HepG2 (cell line): ENCODE results near the gene SDR39U1. TPM values are rescaled to one million over a fixed set of nuclear protein-coding genes. Genes with fewer than 3 reads are reported as not detected.
A peak's percentile ranks its signal among the peaks of the same experiment; 100 is the strongest.

Experiments
- AFF4 ChIP-seq: sonication (generic); formaldehyde crosslinking; IDR thresholded peaks from 2 replicates; pipeline ENCODE4 v1.4.0; 2020; ENCODE audit warnings: missing genetic modification reagents
- FOSL1 ChIP-seq: sonication (generic); formaldehyde crosslinking; IDR thresholded peaks from 2 replicates; pipeline ENCODE4 v1.9.0; 2021; ENCODE audit warnings: missing genetic modification reagents, borderline replicate concordance
- FOXP4 ChIP-seq: sonication (generic); formaldehyde crosslinking; IDR thresholded peaks from 2 replicates; pipeline ENCODE4 v1.4.0; 2020; ENCODE audit warnings: missing genetic modification reagents
- JUNB ChIP-seq: sonication (generic); formaldehyde crosslinking; IDR thresholded peaks from 2 replicates; pipeline ENCODE4 v1.8.0; 2022; ENCODE audit warnings: missing genetic modification reagents, mild to moderate bottlenecking, borderline replicate concordance
- KLF9 ChIP-seq: IDR thresholded peaks from 2 replicates; pipeline ENCODE4 v1.6.1; 2016; ENCODE audit warnings: low read depth
- POGK ChIP-seq: sonication (generic); formaldehyde crosslinking; conservative IDR thresholded peaks from 2 replicates; pipeline ENCODE4 v1.8.0; 2022; ENCODE audit warnings: mild to moderate bottlenecking, moderate library complexity, missing genetic modification reagents
- SNAPC4 ChIP-seq: sonication (generic); formaldehyde crosslinking; IDR thresholded peaks from 2 replicates; pipeline ENCODE4 v1.4.0; 2020; ENCODE audit warnings: mild to moderate bottlenecking, missing genetic modification reagents
- TOE1 ChIP-seq: sonication (generic); formaldehyde crosslinking; IDR thresholded peaks from 2 replicates; pipeline ENCODE4 v1.4.0; 2020; ENCODE audit warnings: mild to moderate bottlenecking, missing genetic modification reagents
- ZNF350 ChIP-seq: sonication (generic); formaldehyde crosslinking; IDR thresholded peaks from 2 replicates; pipeline ENCODE4 v1.4.0; 2020; ENCODE audit warnings: mild to moderate bottlenecking, low read depth, missing genetic modification reagents, borderline replicate concordance
- ZNF512B ChIP-seq: sonication (generic); formaldehyde crosslinking; IDR thresholded peaks from 2 replicates; pipeline ENCODE4 v1.5.1; 2020; ENCODE audit warnings: missing genetic modification reagents, mild to moderate bottlenecking, borderline replicate concordance
- ZNF614 ChIP-seq: IDR thresholded peaks from 2 replicates; pipeline ENCODE4 v1.6.1; 2018; ENCODE audit warnings: missing biosample characterization, missing genetic modification reagents, inconsistent platforms, borderline replicate concordance
- polyA plus RNA-seq, 8 experiments: library from polyadenylated mRNA; depleted of rRNA in 3 of 8; stranded (reverse) in 7 of 8; unstranded in 1 of 8; fragments of >200 nt; fragmentation: Illumina TruSeq in 4 of 8; extraction: Trizol in 4 of 8; gene quantifications; 2 replicates each; pipeline versions ENCODE4 v1.2.1 to v1.2.3, GENCODE V29; 2011 to 2016; ENCODE audit warnings: low read depth in 4 of 8, missing spikeins in 1 of 8, mixed read lengths in 1 of 8; ENCODE audit not compliant: insufficient read depth in 1 of 8
- total RNA-seq, 5 experiments: library from RNA; depleted of rRNA; stranded (reverse); fragments of >200 nt; fragmentation: Illumina TruSeq; extraction: Trizol; gene quantifications; 2 replicates each; pipeline ENCODE4 v1.2.3, GENCODE V29; 2016; ENCODE audit warnings: low read depth in 1 of 5

SDR39U1 gene
- total and polyA plus RNA-seq, 2 of the 13 experiments (the other 11 are each of a cell fraction or from before 2014, with no cell fraction given): 34.4 to 129 TPM

GRCh38 chr14:24429395-24430142, 13.0 kb downstream of the SDR39U1 start, which contains the start of the genes CBLN3 and KHNYN (continued):
- TF ChIP-seq SNAPC4 (CRISPR knock-in tag) (peak; percentile 89), ZNF350 (CRISPR knock-in tag) (peak; percentile 95), ZNF614 (CRISPR knock-in tag) (peak; percentile 81; the same call in 1 of the 2 replicates), JUNB (CRISPR knock-in tag) (no peak), KLF9 (CRISPR knock-in tag) (peak; percentile 82; the same call in 1 of the 2 replicates), FOXP4 (CRISPR knock-in tag) (no peak), FOSL1 (CRISPR knock-in tag) (no peak), TOE1 (CRISPR knock-in tag) (peak; percentile 24; the same call in 1 of the 2 replicates), ZNF512B (peak; percentile 95), POGK (CRISPR knock-in tag) (peak; percentile 98), AFF4 (CRISPR knock-in tag) (no peak; the same call in 1 of the 2 replicates)
